Daoy (cell line): ENCODE data around the gene RPRML. TPM values are rescaled to one million over a fixed set of nuclear protein-coding genes. Genes with fewer than 3 reads are reported as not detected.
"Not testable (repeated sequence)": the region's sequence is repeated elsewhere in the genome, so short reads cannot be mapped to it uniquely, and the experiment has no call there.

Source experiments
- DNase-seq: peaks from one replicate; pipeline ENCODE4 v3.0.0-alpha.2; 2015; ENCODE audit warnings: low read depth
- total RNA-seq: library from RNA; depleted of rRNA; stranded (reverse); fragments of >200 nt; shearing (Covaris generic); gene quantifications from 2 replicates; pipeline ENCODE4 v1.2.3, GENCODE V29; 2014; rRNA removed

The RPRML gene
- 0.27 and 0.29 TPM in 2 replicates for total RNA-seq

- peak; percentile 68 for DNase-seq
Measured at GRCh38 chr17:46979147-46979863, at the start of gene RPRML. Gene RPRML (minus strand): TSS chr17:46979253. CDS start chr17:46979007, 246 bp downstream.

GRCh38 chr17:47016966-47017365 lies 37.9 kb upstream of the RPRML start:
- not testable (repeated sequence) for DNase-seq

GRCh38 chr17:47013341-47013740 lies 34.3 kb upstream of the RPRML start:
- DNase-seq: no peak

- no peak for DNase-seq
Measured at GRCh38 chr17:47012457-47012856, 33.4 kb upstream of the RPRML start.

- peak; percentile 33 for DNase-seq
Measured at GRCh38 chr17:47009759-47010594, 30.9 kb upstream of the RPRML start.

GRCh38 chr17:47004906-47005305 lies 25.9 kb upstream of the RPRML start:
- DNase-seq: no peak

- not testable (repeated sequence) for DNase-seq
Measured at GRCh38 chr17:47003864-47004263, 24.8 kb upstream of the RPRML start.

- DNase-seq: peak; percentile 46
Measured at GRCh38 chr17:46995841-46996571, 17.0 kb upstream of the RPRML start.

- DNase-seq: no peak
Measured at GRCh38 chr17:46994993-46995392, 15.9 kb upstream of the RPRML start.

GRCh38 chr17:46991617-46992016 lies 12.6 kb upstream of the RPRML start:
- DNase-seq: no peak

GRCh38 chr17:46989637-46990431 lies 10.8 kb upstream of the RPRML start:
- no peak for DNase-seq

GRCh38 chr17:46987927-46988326 lies 8.9 kb upstream of the RPRML start:
- DNase-seq: not testable (repeated sequence)

GRCh38 chr17:46986366-46986765 lies 7.3 kb upstream of the RPRML start:
- no peak for DNase-seq

GRCh38 chr17:46984892-46985291 lies 5.8 kb upstream of the RPRML start:
- DNase-seq: no peak

GRCh38 chr17:46984341-46984740 lies 5.3 kb upstream of the RPRML start:
- DNase-seq: no peak

GRCh38 chr17:46983782-46984181 lies 4.7 kb upstream of the RPRML start:
- no peak for DNase-seq

GRCh38 chr17:46982577-46982976 lies 3.5 kb upstream of the RPRML start:
- DNase-seq: no peak

GRCh38 chr17:46978489-46979146 lies 435 bp downstream of the RPRML start:
- peak; percentile 39 for DNase-seq

GRCh38 chr17:46977750-46978488 lies 1.1 kb downstream of the RPRML start:
- no peak for DNase-seq

- DNase-seq: peak; percentile 84
Measured at GRCh38 chr17:46977348-46977747, 1.7 kb downstream of the RPRML start.
